ENCODE measurements around the gene AIG1. TPM values are rescaled to one million over a fixed set of nuclear protein-coding genes. Genes with fewer than 3 reads are reported as not detected.

AIG1 gene
- total and polyA plus RNA-seq, 2 of the 13 experiments (the other 11 are each of a cell fraction or from before 2014, with no cell fraction given): 115 to 197 TPM

- no peak for TF ChIP-seq ZNF143 (CRISPR knock-in tag; IDR thresholded peaks at IDR 0.05)
- TF ChIP-seq NFYB (CRISPR knock-in tag; IDR thresholded peaks at IDR 0.05): peak; percentile 65
- TF ChIP-seq KLF6 (CRISPR knock-in tag; IDR thresholded peaks at IDR 0.05): no peak
- no peak for TF ChIP-seq HDAC6 (IDR thresholded peaks at IDR 0.05; ENCODE audit: low read depth, low read length)
- TF ChIP-seq, protein P1, sequence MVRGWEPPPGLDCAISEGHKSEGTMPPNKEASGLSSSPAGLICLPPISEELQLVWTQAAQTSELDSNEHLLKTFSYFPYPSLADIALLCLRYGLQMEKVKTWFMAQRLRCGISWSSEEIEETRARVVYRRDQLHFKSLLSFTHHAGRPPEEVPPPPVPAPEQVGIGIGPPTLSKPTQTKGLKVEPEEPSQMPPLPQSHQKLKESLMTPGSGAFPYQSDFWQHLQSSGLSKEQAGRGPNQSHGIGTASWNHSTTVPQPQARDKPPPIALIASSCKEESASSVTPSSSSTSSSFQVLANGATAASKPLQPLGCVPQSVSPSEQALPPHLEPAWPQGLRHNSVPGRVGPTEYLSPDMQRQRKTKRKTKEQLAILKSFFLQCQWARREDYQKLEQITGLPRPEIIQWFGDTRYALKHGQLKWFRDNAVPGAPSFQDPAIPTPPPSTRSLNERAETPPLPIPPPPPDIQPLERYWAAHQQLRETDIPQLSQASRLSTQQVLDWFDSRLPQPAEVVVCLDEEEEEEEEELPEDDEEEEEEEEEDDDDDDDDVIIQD (CRISPR knock-in tag; IDR thresholded peaks at IDR 0.05; ENCODE audit: low read depth): peak; percentile 59; the same call in 1 of the 2 replicates
- TF ChIP-seq MAFF (IDR thresholded peaks at IDR 0.05; ENCODE audit: low read depth, low read length): peak; percentile 98
- peak; percentile 56; the same call in 1 of the 2 replicates for TF ChIP-seq RFX5 (IDR thresholded peaks at IDR 0.05; ENCODE audit: low read depth, low read length)
- 0 out of 2 replicates have a peak, but pooled peaks have one; percentile 53 for TF ChIP-seq ZFP36L1 (CRISPR knock-in tag; IDR thresholded peaks at IDR 0.05)
- no peak for TF ChIP-seq MXD3 (CRISPR knock-in tag; IDR thresholded peaks at IDR 0.05)
Measured at GRCh38 chr6:143058987-143059386, 1.7 kb upstream of the AIG1 start (continued).

DNA sequence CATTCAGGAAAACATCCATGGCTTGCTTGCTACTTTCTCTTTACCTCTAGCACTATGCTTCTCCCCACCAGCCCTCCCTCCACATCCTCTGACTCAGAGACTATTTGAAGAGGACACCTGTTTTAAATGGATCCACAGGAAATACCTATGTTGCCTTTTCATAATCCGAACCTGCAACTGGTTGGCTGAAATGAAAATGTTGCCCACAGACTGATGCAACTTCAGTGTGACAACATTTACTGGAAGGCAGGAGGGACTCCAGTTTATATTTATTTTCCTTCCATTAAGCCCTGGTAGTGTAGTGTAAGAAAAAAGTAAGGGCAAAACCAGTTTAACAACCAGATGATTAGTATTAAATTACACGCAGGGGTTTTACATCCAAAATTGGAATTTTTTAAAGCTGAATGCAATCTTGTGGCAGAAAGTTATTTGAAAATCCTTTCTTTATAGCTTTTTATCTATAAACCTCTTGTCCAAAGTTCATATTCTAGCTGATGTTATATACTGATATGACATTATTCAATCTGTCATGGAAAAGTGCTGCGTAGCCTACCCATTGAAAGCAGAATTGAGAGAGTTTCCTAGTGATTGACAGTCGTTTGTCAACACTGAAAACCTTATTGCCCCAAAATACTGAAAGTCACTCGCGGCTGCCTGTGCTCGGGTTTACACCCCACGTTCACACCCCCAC, 881 bp upstream of the AIG1 start:
- POLR2A ChIA-PET: interaction anchor here (0.7 to 4.9 kb wide), 10 partner anchors 9 to 783 kb away, joined by 3 to 23 read pairs (median 6); partner anchors contain the start of gene LTV1
- TF ChIP-seq CENPT (CRISPR knock-in tag; IDR thresholded peaks at IDR 0.05; ENCODE audit: low read depth): no peak
- TF ChIP-seq CREM (IDR thresholded peaks at IDR 0.05): peak; percentile 45
- TF ChIP-seq CREM (CRISPR knock-in tag; IDR thresholded peaks at IDR 0.05): no peak
- TF ChIP-seq POLR2AphosphoS2 (IDR thresholded peaks at IDR 0.05; ENCODE audit: low read depth, low read length): peak; percentile 44; the same call in 1 of the 2 replicates
- TF ChIP-seq ETV5 (CRISPR knock-in tag; IDR thresholded peaks at IDR 0.05; ENCODE audit: borderline replicate concordance): peak; percentile 93
- TF ChIP-seq PPARG (CRISPR knock-in tag; conservative IDR thresholded peaks at IDR 0.05): peak; percentile 57; the same call in 1 of the 2 replicates
- peak; percentile 88 for TF ChIP-seq ZBTB21 (CRISPR knock-in tag; IDR thresholded peaks at IDR 0.05)
- TF ChIP-seq SIN3A (IDR thresholded peaks at IDR 0.05; ENCODE audit: borderline replicate concordance, low read depth, low read length): 0 out of 2 replicates have a peak, but pooled peaks have one; percentile 41
- peak; percentile 97 for TF ChIP-seq CEBPB (IDR thresholded peaks at IDR 0.05; ENCODE audit: borderline replicate concordance, low read depth, low read length)
- TF ChIP-seq GPN1 (CRISPR knock-in tag; IDR thresholded peaks at IDR 0.05; ENCODE audit: borderline replicate concordance): no peak
- TF ChIP-seq SMC3 (IDR thresholded peaks at IDR 0.05; ENCODE audit: low read length): peak; percentile 35
- peak; percentile 57; the same call in 1 of the 2 replicates for TF ChIP-seq NFYC (CRISPR knock-in tag; IDR thresholded peaks at IDR 0.05)
- TF ChIP-seq SSRP1 (CRISPR knock-in tag; IDR thresholded peaks at IDR 0.05): peak; percentile 68; the same call in 1 of the 2 replicates
- TF ChIP-seq STAG1 (CRISPR knock-in tag; IDR thresholded peaks at IDR 0.05): 0 out of 2 replicates have a peak, but pooled peaks have one; percentile 19
- no peak for TF ChIP-seq LCORL (IDR thresholded peaks at IDR 0.05)
- TF ChIP-seq LCORL (CRISPR knock-in tag; IDR thresholded peaks at IDR 0.05): peak; percentile 13; the same call in 1 of the 2 replicates

More for the DNA sequence above, 881 bp upstream of the AIG1 start:
- H3K9me3 ChIP-seq (ENCODE audit: low read length): peaks cover under 1% of the 10 kb centered on the region; the same call in 1 of the 2 replicates
- no peak overlapping the region for H2AFZ ChIP-seq (ENCODE audit: low read length)
- H3K4me3 ChIP-seq (replicated peaks in 1 of 3; ENCODE audit: insufficient read depth in 1 of 3, low read depth in 2 of 3, low read length in 3 of 3): peak overlapping the region; percentile 68 to 87 (median 85)
- in situ Hi-C loops (cut with HindIII; ENCODE audit: extremely low pct_ligation_motif_present, low pct_unique_long_range_greater_than_20kb) (loop anchor here (5.0 to 10.0 kb wide), 2 partner anchors 113 to 355 kb away; partner anchors contain the start of gene HIVEP2), intact Hi-C loops (cut with micrococcal nuclease; ENCODE audit: unreplicated experiment) (loop anchor here (1.0 to 5.0 kb wide), 6 partner anchors 47 to 367 kb away; partner anchors contain the start of gene HIVEP2)
- DNase-seq (ENCODE audit: low spot score) (peak; percentile 97), FAIRE-seq (peak; percentile 72), ATAC-seq (peak; percentile 72)
- TSS peak; percentile 65 for BruUV-seq (replicated peaks)
- H3K27ac ChIP-seq (ENCODE audit: extremely low read length, insufficient read depth, low read length): peak overlapping the region; percentile 88
- H3K4me1 ChIP-seq (ENCODE audit: insufficient read depth, low read length): peaks cover 51% of the 10 kb centered on the region
- peak overlapping the region; percentile 87 for H3K9ac ChIP-seq (ENCODE audit: insufficient read depth, low read depth, low read length)
- H3K36me3 ChIP-seq (replicated peaks in 1 of 2; ENCODE audit: control insufficient read depth in 1 of 2, insufficient read depth in 2 of 2, low read length in 2 of 2): peaks cover 0 to 10% of the 10 kb centered on the region in 2 experiments; a peak in 1 of 5 replicates
- H3K4me2 ChIP-seq (ENCODE audit: low read depth, low read length): peak overlapping the region; percentile 79
- 0% methylated on average over 8 of the region's 8 CpGs for WGBS (ENCODE audit: low lambda C conversion rate)
- H4K20me1 ChIP-seq (ENCODE audit: insufficient read depth, low read length): no peaks in the 10 kb centered on the region
- H3K27me3 ChIP-seq (ENCODE audit: control insufficient read depth in 1 of 2, insufficient read depth in 2 of 2, low read length in 2 of 2): no peaks in the 10 kb centered on the region; a peak in 1 of 5 replicates
- H3K79me2 ChIP-seq (ENCODE audit: insufficient read depth, low read length): peaks cover 41% of the 10 kb centered on the region
- CTCF ChIA-PET (ENCODE audit: low intra/inter-chr PET ratio, low total read pairs): no interaction called here

Measured in HepG2 (cell line).